Upper lobe of left lung (tissue), 6 donors: ENCODE results near the gene RHOG. TPM values are rescaled to one million over a fixed set of nuclear protein-coding genes. Genes with fewer than 3 reads are reported as not detected.

Experiments used
- ATAC-seq, 2 donors: fragments of 200-7000 bp; cut with Tn5 transposase; one replicate each; pipeline ENCODE4 v1.9.1; 2022; ENCODE audit warnings: mild to moderate bottlenecking in 2 of 2, moderate library complexity in 2 of 2; ENCODE audit not compliant: low FRiP score in 2 of 2
- DNase-seq, 2 donors: peaks; one replicate each; pipeline ENCODE4 v3.0.0-alpha.2; 2019 to 2020
- H3K27ac ChIP-seq, 4 donors: fragments of 200-600 bp; sonication (generic); one replicate each; pipeline ENCODE4 v1.5.1; 2016 to 2019
- H3K27me3 ChIP-seq, 4 donors: fragments of 200-600 bp; sonication (generic); one replicate each; pipeline ENCODE4 v1.5.1; 2017 to 2019
- H3K36me3 ChIP-seq, 4 donors: fragments of 200-600 bp; sonication (generic); one replicate each; pipeline ENCODE4 v1.5.1; 2016 to 2019
- H3K4me1 ChIP-seq, 4 donors: fragments of 200-600 bp; sonication (generic); one replicate each; pipeline ENCODE4 v1.5.1; 2018 to 2019
- H3K4me3 ChIP-seq, 4 donors: fragments of 200-600 bp; sonication (generic); one replicate each; pipeline ENCODE4 v1.5.1; 2017 to 2019; ENCODE audit warnings: mild to moderate bottlenecking in 2 of 4, moderate library complexity in 1 of 4
- H3K9me3 ChIP-seq, 4 donors: fragments of 200-600 bp; sonication (generic); one replicate each; pipeline ENCODE4 v1.5.1; 2018 to 2019
- EP300 ChIP-seq, 4 donors: sonication (generic); formaldehyde crosslinking; IDR thresholded peaks; one replicate each; pipeline ENCODE4 v1.5.1; 2017; ENCODE audit warnings: antibody characterized with exemption in 4 of 4, control low read depth in 2 of 4
- POLR2A ChIP-seq, 4 donors: fragments of 450-650 bp; IDR thresholded peaks; one replicate each; pipeline ENCODE4 v1.5.1; 2016 to 2017; ENCODE audit warnings: antibody characterized with exemption in 4 of 4, mild to moderate bottlenecking in 2 of 4
- POLR2AphosphoS5 ChIP-seq, 2 donors: sonication (generic); formaldehyde crosslinking; IDR thresholded peaks; one replicate each; pipeline ENCODE4 v1.5.1; 2017; ENCODE audit warnings: antibody characterized with exemption in 2 of 2
- WGBS, 2 donors: methylation state at CpG; one replicate each; pipeline ENCODE4 v1.1.5; 2017 to 2018; 5-methylcytosine and 5-hydroxymethylcytosine counted together
- total RNA-seq, 6 donors: library from RNA; depleted of rRNA in 4 of 6; stranded (reverse); fragments of >200 nt in 4 of 6; gene quantifications; one replicate each; pipeline versions ENCODE4 v1.1.0 to v1.2.1, GENCODE V29; 2016 to 2021
- TF ChIP-seq, protein P1 (sequence below), 6 experiments: fragments of 450-650 bp in 4 of 6; fragments of 200-600 bp in 2 of 6; sonication (generic) in 2 of 6; IDR thresholded peaks; one replicate each; pipeline ENCODE4 v1.5.1; 2016 to 2019; ENCODE audit warnings: antibody characterized with exemption in 6 of 6
- donor health status: DM: no; HTN: no; CAD: no; lungs with moderate emphysema.
- donor health status: DM: no; HTN: yes; CAD: no; lungs with severe emphysema.

The RHOG gene
- total RNA-seq, 6 donors from 2014 or later: 67.0 to 137 (median 85.1) TPM

DNA sequence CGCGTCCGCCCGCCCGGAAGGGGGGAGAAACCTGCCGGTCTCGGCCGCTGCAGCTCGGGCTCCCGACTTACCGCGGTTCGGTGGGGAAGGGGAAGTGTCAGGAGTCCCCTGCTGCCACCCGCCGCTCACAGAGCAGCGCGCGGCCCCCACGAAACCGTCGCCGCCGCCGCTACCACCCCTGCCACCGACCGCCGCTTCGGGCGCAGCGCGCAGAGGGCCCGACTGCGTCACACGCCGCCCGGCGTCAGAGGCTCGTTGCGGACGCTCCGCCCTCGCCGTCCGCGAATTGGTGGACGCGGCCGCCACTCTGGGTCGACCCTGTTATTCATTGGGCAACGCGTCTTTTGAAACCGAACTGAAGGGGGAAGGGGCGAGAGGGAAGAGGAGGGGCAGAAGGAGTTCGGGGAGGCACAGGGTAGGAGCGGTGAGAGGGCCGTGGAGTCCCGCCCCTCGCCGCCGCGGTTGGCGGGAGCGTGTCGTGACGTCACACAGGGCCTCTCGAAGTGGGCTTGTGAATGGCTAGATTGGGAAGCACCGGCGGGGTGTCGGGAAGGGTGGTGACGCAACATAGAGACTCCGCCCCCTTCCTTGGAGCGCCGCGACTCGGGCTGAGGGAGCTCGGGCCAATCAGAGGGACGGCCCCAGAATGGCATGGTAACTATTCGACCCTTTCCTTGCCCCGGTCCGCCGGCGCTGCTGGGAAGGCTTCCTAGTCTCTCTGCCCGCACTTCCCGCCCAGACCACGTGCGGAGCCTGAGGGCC lies 43.2 kb downstream of the RHOG start, which contains the start of gene NUP98:
TSS of gene NUP98 (minus strand) at position 226 of the 762 bp plus-strand sequence. CDS start 15,437 bp downstream, outside the sequence.
- DNase-seq (peak; percentile 100), ATAC-seq (peak; percentile 97 to 99)
- 0% methylated on average over 36 to 68 of the region's 86 CpGs for WGBS, 2 donors
- Histone ChIP-seq H3K36me3 (peaks cover 7 to 18% (median 11%) of the 10 kb centered on the region in 4 donors), H3K4me1 (peaks cover 24 to 35% (median 30%) of the 10 kb centered on the region in 4 donors), H3K9me3 (no peaks in the 10 kb centered on the region), H3K27me3 (no peaks in the 10 kb centered on the region), H3K27ac (peak within 1 kb of the TSS; percentile 95 to 100 (median 98)), H3K4me3 (peak within 1 kb of the TSS; percentile 70 to 99 (median 86))
- peak; percentile 99 to 100 for TF ChIP-seq POLR2AphosphoS5 (IDR thresholded peaks at IDR 0.05)
- peak; percentile 97 to 100 (median 100) for TF ChIP-seq POLR2A (IDR thresholded peaks at IDR 0.05)
- peak in 2 of 4 donors; percentile 55 to 67 for TF ChIP-seq EP300 (IDR thresholded peaks at IDR 0.05)
- TF ChIP-seq, protein P1, sequence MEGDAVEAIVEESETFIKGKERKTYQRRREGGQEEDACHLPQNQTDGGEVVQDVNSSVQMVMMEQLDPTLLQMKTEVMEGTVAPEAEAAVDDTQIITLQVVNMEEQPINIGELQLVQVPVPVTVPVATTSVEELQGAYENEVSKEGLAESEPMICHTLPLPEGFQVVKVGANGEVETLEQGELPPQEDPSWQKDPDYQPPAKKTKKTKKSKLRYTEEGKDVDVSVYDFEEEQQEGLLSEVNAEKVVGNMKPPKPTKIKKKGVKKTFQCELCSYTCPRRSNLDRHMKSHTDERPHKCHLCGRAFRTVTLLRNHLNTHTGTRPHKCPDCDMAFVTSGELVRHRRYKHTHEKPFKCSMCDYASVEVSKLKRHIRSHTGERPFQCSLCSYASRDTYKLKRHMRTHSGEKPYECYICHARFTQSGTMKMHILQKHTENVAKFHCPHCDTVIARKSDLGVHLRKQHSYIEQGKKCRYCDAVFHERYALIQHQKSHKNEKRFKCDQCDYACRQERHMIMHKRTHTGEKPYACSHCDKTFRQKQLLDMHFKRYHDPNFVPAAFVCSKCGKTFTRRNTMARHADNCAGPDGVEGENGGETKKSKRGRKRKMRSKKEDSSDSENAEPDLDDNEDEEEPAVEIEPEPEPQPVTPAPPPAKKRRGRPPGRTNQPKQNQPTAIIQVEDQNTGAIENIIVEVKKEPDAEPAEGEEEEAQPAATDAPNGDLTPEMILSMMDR (IDR thresholded peaks at IDR 0.05): peak in 4 of 6 experiments; percentile 4 to 53 (median 44)

DNA sequence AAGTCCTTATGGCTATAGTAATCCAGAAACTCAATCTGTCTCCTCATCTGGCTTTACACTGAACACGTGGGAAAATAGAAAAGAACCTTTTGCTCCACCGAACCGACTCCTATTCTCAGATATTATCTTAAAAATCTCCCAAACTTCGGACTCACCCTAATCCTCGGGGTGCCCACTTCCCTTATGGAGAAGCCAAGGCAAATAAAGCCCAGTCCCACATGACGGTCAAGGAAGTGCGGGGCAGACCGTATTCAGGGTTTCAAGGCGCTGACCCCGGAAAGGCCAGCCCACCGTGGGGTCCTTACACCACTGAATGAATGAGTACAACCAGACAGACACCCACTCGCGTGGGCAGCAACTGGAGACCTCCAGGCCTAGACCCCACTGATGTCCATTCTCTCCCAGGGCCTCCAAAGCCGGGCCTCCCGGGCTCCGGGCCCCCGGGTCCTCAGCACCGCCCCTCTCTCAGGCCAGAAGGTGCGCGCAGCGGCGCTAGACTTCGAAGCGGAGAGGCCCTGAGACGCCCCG lies 43.9 kb downstream of the RHOG start:
- H3K9me3 ChIP-seq: no peaks in the 10 kb centered on the region
- peaks cover 7 to 24% (median 11%) of the 10 kb centered on the region in 4 donors for H3K36me3 ChIP-seq
- 0 to 1% methylated on average over 7 to 21 of the region's 26 CpGs for WGBS, 2 donors
- no peak for DNase-seq
- ATAC-seq: peak; percentile 41 to 74
- H3K4me3 ChIP-seq: peak overlapping the region; percentile 70 to 99 (median 86)
- peaks cover 24 to 35% (median 30%) of the 10 kb centered on the region in 4 donors for H3K4me1 ChIP-seq
- no peaks in the 10 kb centered on the region for H3K27me3 ChIP-seq
- no peak for TF ChIP-seq EP300 (IDR thresholded peaks at IDR 0.05)
- TF ChIP-seq POLR2A (IDR thresholded peaks at IDR 0.05): no peak
- TF ChIP-seq, protein P1 (IDR thresholded peaks at IDR 0.05): no peak
- TF ChIP-seq POLR2AphosphoS5 (IDR thresholded peaks at IDR 0.05): no peak
- H3K27ac ChIP-seq: peak overlapping the region; percentile 95 to 100 (median 98)

DNA sequence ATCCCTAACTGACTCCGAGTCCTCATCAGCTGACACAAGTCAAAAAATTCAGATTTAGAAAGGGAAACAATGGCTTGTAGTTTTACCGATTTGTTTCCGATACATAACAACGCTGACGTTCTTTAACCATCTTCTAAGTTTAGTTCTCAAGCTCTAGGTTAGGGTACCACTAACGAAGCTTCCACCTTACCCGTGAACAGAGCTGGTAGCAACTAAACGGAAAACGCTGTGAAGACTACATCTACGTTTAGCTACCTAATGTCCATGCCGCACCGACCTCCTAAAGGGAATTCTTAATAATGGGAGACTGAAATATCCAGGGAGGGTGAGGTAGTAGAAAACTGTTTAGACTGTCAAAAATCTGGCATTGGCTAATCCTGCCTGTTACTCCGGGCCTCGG lies 44.4 kb downstream of the RHOG start:
- H3K4me3 ChIP-seq: peak overlapping the region; percentile 70 to 99 (median 86)
- no peaks in the 10 kb centered on the region for H3K27me3 ChIP-seq
- 8 to 15% methylated on average over 14 of the region's 14 CpGs for WGBS, 2 donors
- no peak for ATAC-seq
- DNase-seq: no peak
- peaks cover 8 to 29% (median 13%) of the 10 kb centered on the region in 4 donors for H3K36me3 ChIP-seq
- peaks cover 24 to 35% (median 30%) of the 10 kb centered on the region in 4 donors for H3K4me1 ChIP-seq
- H3K9me3 ChIP-seq: no peaks in the 10 kb centered on the region
- peak overlapping the region; percentile 95 to 100 (median 98) for H3K27ac ChIP-seq
- no peak for TF ChIP-seq POLR2AphosphoS5 (IDR thresholded peaks at IDR 0.05)
- TF ChIP-seq POLR2A (IDR thresholded peaks at IDR 0.05): no peak
- TF ChIP-seq EP300 (IDR thresholded peaks at IDR 0.05): no peak

DNA sequence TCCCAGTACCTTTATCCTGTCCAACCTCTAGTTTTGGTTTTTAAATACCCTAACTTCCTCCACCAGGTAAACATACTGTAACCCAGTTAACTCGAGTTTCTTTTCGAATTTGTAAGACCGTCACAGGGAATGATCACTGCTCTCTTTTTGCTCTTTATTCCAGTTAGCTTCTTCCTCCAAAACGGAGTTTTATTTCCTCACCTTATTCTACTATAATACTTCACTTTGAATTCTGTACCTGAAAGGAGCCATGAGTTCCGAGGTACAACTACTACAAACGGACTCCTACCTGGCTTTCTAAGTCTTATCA lies 44.8 kb downstream of the RHOG start:
- 34 to 37% methylated on average over 6 of the region's 6 CpGs for WGBS, 2 donors
- H3K36me3 ChIP-seq: peaks cover 8 to 31% (median 13%) of the 10 kb centered on the region in 4 donors

More for the DNA sequence above, 44.8 kb downstream of the RHOG start:
- Histone ChIP-seq H3K4me3 (peak overlapping the region; percentile 70 to 99 (median 86)), H3K4me1 (peaks cover 24 to 37% (median 30%) of the 10 kb centered on the region in 4 donors), H3K27ac (peak overlapping the region; percentile 95 to 100 (median 98)), H3K27me3 (no peaks in the 10 kb centered on the region), H3K9me3 (no peaks in the 10 kb centered on the region)
- TF ChIP-seq EP300 (IDR thresholded peaks at IDR 0.05) (no peak), POLR2A (IDR thresholded peaks at IDR 0.05) (no peak), POLR2AphosphoS5 (IDR thresholded peaks at IDR 0.05) (no peak)
- TF ChIP-seq, protein P1 (IDR thresholded peaks at IDR 0.05): no peak
- no peak for DNase-seq
- ATAC-seq: no peak
